GM21423 (cell line): ENCODE measurements around the gene TANC1.

ENCODE experiments used
- ATAC-seq: cut with Tn5 transposase; IDR thresholded peaks from one replicate; pipeline ENCODE4 v1.9.1; 2021; ENCODE audit warnings: mild to moderate bottlenecking, moderate library complexity; ENCODE audit not compliant: unreplicated experiment

Gene TANC1

DNA sequence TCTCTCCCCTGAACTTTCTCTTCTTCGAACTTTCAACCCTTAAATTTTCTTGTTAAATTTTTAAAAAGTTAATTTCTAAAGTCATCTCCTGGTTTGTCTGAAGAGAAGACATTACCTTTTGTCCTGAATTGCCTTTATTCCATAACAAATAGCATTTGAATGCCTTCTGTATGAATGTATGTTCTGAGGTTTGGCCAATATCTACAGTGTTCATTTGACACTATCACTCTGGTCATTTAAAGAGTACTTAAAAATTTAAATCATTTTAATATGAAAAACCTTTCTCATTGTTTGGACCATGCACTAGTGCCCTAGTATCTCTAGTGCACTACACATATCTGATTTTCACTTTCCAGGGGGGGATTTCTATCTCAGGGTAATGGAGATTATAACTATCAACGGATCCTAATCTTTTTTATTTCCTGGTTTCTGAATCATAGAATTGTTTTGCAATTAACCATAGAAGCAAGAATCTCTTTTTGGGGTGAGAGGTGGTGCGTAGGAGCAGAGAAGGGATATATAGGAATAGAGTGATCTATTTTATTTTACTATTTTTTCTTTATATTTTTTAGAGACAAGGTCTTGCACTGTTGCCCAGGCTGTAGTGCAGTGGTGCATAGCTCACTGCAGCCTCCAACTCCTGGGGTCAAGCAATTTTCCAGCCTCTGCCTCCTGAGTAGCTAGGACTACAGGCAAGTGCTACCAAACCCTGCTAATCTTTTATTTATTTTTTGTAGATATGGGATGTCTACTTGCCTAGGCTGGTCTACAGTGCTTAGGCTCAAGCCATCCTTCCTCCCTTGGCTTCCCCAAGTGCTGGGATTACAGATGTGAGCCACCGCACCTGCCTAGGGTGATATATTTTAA, 25.5 kb downstream of the TANC1 start:
- no peak for ATAC-seq

DNA sequence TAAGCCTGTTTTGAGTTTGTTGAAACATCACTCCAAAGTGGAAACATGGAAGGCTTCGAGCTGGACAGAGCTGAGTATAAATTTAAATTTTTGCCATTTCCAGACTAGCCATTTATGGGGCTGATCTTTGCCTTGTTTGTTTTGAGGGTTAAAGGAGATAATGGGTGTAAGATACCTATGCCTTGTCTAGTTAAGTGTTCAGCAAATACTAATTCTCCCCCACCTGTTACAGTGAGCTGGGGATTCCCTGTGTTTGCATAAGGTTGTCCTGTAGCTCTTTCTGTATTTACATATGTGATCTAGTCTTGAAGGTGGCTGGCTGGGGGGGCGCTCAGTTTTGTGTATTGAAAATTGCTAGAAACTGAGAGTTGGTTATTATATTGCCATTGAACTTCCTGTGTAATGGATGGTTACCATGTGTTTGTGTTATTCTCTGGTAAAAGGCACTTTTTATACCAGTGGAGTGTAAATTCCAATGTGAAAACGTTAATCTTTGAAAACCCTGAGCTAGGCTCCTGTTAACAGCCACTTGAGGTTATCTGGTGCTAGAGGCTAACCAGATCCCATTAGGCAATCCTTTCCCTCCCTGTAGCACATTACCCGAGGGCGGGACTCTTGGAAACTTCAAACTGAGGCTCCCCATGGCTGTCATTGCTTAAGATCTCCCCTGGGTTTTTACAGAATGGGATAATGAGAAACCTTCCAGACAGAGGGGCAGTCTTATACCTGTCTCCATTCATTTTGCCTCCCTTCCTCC, 26.7 kb downstream of the TANC1 start:
- ATAC-seq, result no peak

DNA sequence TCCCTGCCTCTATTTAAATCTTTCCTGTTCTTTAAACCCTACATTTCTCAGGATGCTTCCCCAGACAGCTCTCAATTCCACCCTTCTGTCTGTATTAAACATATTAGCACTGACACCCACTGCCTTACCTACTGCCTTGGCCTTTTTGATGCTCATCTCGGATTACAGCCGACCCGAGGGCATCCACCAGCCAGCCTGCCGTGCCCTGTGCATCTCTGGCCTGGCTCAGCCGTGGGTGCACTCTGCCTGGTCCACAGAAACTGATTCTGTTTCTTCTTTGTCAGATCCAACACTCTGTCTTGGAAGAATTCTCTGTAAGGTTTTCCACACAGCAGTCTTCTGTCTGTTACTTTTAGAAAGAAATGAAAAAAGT, 27.2 kb downstream of the TANC1 start:
- ATAC-seq, result no peak

DNA sequence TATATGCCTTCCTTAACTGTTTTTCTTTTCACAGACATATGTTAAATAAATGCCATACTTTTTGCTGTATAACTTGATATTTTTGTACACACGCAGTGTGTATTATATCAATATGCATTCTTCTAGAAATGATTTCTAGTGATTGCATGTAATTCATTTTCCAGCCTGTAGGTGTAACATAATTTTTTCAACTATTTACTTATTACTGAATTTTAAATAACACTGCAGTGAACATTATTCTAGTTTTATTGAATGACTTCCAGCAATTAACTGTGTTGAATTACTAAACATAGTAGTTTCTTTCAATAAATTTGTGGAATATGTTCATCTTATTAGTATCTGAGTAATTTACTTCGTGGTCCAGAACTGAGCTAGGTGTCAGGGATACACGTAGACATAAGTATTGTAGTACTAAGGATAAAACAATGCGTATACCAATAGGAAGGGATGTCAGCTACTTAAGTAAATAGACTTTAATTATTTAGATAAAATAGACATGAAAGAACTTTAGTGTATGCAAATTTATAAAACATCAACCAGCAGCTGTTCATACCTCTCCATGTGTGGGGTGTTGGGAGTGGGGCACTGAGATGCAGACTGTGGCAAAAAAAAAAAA, 28.0 kb downstream of the TANC1 start:
- no peak for ATAC-seq

DNA sequence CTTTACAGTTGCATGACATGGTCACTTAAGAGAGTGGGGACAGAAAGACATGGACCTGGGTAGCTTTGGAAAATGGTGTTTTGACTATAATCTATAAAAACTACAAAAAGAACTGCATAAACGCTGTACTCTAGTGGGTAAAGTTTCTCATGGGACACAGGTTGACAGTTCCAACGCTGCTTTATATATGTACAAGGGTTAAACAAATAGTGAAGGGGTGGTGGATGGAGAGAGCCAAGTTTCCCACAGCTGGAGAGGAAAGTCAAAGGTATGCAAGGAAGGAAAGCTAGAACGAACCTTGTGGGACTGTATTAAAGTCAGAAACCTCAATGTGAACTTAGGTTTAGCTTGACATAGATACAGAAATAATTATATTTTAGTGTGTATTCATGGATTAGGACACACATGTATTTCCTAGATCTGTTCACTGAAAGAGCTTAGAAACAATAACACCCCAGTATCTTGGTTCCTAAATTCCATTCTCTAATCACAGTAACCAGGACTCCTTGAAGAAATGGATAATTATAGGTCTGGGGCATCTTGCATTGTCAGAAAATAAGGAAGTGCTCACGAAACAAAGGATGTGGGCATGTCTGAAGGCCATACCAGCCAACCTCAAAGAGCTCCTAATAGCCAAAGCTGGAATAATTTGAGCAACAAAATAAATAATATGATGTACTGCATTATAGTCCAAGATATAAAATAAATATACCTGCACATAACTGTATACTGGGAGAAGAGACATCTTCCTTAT, 28.8 kb downstream of the TANC1 start:
- ATAC-seq, result no peak

DNA sequence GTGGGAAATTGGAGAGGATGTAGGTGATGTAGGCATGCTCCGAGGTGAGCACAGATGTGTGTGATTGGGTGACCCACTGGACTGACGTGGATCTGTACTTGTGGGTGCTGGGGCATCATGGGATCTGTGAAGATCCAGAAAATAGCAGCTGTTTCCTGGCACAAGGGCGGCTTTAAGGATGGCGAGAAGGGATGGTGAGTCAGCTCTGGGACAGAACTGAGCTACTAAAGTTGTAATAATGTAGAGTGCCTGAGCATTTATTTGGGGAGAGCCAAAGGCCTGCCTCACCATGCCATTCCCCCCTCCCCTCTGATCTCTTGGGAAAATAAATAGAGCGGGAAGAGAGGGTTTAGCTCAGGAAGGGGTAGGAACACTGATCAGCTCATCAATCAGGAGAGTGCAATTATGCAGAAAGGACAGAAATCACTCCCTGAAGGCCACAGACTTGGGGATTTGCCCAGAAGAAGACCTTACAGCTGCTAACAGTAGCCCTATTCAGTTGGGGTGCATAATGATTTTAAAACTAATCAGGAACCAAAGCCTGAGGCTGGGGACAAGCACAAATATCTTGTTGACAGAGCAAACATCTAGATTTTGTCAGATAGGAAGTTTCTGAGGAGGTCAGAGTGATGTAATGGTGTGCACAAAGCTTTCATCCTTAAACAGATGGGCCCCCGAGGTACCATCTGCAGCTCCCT, 30.3 kb downstream of the TANC1 start:
- ATAC-seq, result no peak

DNA sequence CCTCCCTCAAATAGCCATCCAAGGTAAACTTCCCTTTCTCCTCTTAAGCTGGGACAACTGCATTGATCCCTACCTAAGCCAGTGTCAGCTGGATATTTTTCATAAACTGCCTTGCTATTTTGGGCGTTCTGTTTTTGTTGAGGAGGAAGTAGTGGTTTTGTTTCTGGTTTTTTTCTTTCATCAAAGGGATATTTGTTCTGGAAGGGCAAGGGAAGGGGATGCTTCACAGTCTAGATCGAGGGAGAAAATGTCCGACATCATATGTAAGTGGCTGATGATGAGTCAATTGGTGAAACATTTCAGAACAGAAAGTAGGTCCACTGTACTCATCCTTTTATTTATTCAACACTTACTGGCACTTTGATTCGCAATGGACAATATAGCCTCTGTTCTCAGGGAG, 31.0 kb downstream of the TANC1 start:
- no peak for ATAC-seq

DNA sequence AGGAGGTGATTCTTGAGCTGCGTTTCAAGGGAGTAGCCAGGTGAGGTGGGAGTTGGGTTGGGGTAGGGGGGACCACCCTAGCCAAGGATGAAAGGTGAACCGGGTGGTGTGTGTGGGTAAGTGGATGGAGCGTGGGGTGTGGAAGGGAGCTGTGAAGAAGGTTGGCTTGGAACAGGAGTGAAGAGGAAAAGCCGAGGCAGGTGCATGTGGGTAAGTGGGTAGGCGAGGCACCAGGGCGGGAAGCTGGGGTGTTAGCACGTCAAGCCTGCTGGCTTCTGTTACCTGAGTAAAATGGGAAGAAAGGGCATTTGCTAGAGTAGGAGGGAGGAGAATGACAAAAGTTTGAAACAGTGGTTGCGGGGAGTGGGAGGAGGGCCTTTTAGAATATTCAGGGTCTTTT, 31.6 kb downstream of the TANC1 start:
- ATAC-seq, result no peak

DNA sequence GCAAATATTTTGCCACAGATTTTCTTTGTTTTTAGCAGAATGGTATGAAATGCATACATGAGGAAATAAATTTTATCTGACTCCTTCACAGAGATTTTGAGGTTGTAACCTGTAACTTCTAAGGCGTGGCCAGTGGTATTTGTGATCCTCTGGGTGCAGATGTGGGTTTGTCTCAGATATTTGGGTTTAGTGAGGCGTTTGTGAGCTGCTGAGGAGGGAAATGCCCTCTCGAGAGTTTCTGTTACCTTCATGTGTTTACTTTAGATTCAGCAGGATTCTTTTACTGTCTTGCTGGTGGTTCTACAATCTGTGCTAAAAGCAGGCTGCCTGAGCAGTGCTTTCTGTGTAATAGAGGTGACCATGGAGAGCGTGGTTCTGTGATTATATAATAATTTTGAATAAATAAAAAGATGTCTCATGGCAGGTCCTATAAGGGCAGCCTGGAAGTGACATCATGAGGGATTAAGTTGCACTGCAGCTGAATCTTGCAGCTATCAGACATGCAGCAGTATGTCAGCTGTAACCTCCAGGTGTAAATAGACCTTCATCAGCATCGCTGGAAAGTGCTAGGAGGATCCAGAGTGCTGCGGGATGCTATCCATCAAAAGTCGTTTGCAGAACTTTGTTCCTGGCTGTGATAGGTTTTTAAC, 34.1 kb downstream of the TANC1 start:
- no peak for ATAC-seq

DNA sequence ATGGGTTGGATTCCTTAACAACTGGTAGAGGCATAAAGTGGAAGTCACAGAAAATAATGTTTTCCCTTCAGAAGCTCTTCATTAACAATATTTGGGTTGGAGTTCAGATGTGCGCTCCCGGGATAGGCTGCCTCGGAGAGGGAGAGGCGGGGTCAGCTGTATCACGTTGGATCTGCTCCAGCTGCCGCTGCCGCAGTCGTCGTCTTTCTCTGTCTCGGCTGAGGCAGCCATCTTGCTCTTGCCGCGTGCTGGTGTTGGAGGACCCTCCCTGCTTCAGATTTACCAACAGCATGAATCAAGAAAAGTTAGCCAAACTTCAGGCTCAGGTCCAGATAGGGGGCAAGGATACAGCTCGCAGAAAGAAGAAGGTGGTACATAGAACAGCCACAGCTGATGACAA, 35.1 kb downstream of the TANC1 start:
- no peak for ATAC-seq

DNA sequence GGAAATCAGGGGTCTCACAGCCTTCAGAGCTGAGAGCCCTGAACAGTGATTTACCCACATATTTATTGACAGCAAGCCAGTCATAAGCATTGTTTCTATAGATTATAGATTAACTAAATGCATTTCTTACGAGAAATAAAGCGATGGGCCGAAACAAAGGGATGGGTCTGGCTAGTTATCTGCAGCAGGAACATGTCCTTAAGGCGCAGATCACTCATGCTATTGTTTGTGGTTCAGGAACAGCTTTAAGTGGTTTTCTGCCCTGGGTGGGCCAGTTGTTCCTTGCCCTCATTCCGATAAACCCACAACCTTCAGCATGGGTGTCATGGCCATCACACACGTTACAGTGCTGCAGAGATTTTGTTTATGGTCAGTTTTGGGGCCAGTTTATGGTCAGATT, 36.4 kb downstream of the TANC1 start:
- ATAC-seq, result no peak

DNA sequence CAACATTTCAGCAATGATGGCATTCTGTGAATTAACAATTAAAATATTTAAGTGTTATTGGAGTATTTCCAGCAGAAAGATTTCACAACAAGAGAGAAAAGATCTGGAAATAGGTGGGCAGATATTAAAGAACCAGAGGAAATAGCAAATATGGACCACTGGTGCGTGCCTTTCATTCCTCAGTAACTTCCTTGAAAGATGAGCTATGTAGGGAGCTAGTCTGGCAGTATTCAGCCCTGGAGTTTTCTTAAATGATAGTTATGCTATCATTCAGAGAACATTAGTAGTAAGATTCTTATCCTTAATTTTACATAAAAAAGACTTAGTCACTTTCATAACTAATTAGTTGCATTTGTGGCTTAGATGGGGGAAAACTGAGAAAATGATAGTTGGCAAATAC, 41.5 kb downstream of the TANC1 start:
- no peak for ATAC-seq

DNA sequence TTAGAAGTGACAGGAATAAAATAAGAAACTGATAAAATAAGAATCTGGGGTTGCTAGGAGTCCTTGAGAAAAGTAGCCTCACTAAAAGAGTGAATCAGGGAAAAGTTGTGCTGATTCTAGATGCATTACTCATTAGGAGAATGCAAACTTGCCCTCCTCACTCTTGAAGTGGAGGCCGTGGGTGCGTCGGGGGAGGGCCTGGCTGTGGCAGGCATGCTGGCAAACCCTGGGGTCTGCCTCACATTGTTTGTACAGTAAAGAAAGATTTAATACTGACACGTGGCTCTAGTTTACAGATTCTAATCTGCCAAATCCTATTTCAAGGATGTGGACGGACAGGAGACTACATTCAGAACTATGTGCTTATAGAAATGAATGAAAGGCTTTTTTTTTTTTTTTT, 41.9 kb downstream of the TANC1 start:
- no peak for ATAC-seq

DNA sequence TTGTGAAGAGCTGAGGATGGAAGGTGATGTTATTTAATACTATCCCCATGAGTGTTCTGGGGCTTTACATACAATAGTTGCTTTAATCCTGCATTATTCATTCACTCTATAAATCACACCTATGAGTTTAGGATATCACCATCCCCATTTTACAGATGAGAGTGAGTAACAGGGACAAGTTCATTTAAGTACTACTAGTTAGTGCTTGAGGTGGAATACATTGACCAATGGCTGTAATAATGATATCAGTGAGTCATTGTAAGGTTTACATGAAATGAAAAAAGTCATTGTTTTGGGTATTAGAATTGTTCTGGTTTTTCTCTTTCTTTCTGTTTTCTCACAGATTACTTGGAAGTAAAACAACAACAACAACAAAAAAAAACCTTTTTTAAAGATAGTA, 42.5 kb downstream of the TANC1 start:
- ATAC-seq, result no peak

DNA sequence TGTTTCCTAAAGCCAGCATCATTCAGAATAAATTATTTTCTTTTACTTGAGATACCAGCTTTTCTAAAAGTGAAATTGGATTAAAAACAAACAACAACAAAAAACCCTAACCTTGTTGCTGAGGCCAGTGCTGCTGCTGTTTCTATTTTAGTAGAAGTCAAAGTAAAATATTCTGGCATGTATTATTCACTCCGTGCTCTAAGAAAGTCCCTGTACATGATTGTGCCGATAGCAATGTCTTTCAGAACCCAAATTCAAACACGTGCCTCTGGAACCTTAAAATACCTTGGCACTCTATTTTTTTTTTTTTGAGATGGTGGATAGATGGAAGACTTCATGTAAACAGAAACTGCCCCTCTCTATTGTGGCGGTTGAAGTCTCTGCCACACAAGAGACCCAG, 43.7 kb downstream of the TANC1 start:
- no peak for ATAC-seq

DNA sequence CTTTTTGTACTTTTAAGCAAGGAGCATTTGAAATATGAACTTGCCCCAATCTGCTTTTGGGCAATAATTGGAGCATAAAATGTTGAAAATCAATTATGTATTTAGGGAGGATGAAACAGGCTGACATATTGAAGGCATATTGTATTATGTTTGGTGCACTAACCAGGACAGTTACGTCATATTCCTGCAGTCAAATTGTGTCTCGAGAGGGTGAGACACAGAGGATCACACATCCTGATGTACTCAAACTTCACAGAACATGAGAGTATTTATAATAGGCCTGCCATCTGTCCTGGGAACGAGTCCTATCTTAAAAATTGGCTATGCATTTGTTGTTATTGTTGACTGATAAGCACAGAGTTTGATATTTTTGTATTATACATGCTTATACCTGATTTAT, 44.7 kb downstream of the TANC1 start:
- no peak for ATAC-seq

DNA sequence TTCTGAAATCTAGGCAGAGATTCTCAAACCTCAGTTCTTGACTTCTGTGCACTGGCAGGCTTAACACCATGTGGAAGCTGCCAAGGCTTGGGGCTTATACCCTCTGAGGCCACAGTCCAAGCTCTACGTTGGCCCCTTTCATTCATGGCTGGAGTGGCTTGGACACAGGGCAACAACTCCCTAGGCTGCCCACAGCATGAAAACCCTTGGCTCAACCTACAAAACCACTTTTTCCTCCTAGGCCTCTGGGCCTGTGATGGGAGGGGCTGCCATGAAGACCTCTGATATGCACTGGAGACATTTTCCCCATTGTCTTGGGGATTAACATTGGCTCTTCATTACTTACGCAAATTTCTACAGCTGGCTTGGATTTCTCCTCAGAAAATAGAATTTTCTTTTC, 46.7 kb downstream of the TANC1 start:
- ATAC-seq, result no peak

DNA sequence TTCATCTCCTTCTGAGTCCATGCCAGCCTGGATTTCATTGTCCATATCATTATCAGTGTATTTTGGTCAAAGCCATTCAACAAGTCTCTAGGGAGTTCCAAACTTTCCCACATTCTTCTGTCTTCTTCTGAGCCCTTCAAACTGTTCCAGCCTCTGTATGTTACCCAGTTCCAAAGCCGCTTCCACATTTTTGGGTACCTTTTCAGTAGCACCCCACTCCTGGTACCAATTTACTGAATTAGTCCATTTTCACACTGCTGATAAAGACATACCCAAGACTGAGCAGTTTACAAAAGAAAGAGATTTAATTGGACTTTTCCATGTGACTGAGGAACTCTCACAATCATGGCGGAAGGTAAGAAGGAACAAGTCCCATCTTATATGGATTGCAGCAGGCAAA, 47.4 kb downstream of the TANC1 start:
- no peak for ATAC-seq

DNA sequence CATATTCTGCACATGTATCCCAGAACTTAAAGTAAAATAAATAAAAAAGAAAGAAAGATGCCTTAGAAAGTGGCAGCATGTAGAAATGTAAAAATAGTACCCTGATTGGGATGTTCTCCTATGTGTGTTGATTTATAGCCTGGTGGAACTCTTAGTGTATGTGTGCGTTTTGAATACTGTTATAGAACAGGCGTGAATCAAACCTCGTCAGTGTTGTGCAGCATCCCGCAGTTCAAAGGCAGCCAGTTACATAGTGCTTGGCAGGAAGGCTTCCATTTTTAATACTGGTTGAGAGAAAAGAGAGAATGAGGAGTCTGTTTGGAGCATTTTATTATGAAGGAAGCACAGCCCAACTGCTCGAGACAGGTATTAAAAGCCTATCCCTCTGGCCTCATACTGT, 49.4 kb downstream of the TANC1 start:
- ATAC-seq, result no peak

DNA sequence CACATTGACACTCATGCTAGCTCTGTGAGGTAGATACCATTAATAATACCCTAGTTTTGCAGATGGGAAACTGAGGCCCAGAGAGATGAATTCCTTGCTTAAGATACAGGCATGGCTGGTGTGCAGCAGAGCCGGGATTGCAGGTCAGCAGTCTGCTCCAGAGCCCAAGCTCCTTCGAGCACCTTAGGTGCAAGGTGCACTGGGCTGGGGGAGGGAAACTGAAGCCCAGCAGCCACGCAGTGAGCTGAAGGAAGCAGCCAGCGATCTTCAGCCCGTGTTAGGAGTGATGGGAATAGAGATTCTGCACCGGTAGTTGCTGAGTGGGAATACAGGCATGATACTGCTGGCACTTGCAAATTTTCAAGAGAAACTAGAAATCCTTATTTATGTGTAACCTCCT, 50.6 kb downstream of the TANC1 start:
- no peak for ATAC-seq
